ENCODE measurements around the gene RMI2.
"Not testable (repeated sequence)": the region's sequence is repeated elsewhere in the genome, so short reads cannot be mapped to it uniquely, and the experiment has no call there.

RMI2 gene

DNA sequence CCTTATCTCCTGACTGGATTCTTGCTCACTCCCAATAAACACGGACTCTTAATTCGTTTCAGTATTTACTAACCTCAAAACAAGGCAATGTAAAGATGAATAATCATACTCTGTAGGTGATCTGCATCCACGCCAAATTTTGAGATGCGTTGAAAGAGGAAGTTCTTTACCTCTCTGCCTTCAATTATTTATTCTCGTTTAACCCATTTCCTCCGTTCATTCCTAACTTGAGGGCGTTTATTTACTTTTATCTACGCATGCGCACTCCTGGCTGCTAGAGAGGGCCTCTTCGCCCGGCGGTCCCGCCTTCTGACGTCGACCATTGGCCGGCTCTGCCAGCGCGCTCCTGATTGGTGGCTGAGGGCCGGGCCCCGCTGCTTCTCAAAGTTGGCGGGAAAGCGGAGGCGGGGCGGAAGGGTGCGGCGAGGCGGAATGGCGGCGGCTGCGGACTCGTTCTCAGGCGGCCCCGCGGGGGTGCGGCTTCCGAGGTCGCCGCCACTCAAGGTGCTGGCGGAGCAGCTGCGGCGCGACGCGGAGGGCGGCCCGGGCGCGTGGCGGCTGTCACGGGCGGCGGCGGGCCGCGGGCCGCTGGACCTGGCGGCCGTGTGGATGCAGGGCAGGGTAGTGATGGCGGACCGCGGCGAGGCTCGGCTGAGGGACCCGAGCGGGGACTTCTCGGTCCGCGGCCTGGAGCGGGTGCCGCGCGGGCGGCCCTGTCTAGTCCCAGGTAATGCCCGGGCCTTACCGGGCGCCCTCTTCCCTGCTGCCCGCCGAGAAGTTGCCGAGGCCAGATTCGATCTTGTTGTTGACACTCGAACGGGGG lies at the start of gene RMI2:
RMI2 (plus strand) TSS at position 420 of the 823 bp plus-strand sequence; CDS start at position 433, 13 bp downstream.
- peak; percentile 98 for DNase-seq (ENCODE audit: low spot score)

DNA sequence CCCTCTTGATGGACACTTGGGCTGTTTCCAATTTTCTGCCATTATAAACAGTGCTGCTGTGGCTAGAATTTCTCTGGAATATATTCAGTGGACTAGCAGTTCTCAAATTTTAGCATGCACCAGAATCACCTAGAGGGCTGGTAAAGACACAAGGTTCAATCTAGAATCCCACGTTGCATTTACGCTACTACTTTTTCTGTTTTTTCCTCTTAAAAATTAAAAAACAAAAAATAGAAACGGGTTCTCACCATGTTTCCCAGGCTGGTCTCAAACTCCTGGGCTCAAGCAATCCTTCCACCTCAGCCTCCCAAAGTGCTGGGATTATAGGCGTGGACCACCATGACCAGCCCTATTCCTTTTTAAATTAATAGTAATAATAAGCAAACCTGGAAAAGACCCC lies 49.6 kb upstream of the RMI2 start:
- no peak for DNase-seq (ENCODE audit: low spot score)

DNA sequence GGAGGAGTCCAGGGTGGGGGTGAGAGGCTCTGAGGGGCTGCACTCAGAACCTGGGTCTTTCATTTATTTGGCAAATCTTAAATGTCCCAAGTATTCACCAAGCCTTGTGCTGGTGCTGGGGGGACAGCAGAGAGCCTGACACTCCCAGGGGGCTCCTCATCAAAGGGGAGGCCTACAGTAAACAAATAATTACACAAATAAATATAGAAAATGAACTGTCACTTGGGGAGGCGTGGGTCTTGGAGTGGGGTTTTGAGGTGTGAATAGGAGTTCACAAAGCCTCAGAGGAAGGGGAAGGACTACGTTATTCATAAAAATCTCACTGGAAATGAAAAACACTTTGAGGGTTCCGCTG lies 48.9 kb upstream of the RMI2 start:
- no peak for DNase-seq (ENCODE audit: low spot score)

DNA sequence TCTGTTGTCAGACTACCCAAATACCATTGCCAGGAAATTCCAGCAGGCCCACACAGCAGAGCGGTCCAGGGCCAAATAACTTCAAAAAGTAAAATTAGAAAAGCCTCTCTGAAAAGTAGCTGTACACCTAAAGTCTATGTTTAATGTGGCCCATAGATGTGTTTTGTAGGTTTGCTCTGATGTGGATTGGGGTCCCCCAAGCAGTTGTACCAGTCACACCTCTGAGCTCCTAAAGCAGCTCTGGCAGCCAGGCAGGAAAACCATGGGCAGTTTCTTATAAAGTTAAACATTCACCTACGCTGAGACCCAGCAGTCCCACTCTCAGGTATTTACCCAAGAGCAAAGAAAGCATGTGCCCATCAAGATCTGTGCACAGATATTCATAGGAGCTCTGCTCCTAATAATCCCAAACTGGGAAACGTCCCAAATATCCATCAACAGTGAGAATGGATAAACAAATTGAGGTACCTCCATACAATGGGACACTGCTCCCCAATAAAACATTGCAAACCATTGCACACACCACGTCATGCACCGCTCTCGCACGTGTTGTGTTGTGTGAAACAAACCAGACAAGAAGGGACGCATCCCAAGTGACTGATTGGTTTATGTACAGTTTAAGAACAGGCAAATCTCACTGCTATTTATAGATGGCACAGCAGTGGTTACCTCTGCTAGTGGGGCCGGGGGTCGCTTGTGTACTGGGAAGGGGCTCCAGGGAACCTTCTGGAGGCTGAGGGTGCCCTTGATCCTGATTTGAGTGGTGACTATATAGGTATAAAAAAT lies 48.4 kb upstream of the RMI2 start:
- no peak for DNase-seq (ENCODE audit: low spot score)

DNA sequence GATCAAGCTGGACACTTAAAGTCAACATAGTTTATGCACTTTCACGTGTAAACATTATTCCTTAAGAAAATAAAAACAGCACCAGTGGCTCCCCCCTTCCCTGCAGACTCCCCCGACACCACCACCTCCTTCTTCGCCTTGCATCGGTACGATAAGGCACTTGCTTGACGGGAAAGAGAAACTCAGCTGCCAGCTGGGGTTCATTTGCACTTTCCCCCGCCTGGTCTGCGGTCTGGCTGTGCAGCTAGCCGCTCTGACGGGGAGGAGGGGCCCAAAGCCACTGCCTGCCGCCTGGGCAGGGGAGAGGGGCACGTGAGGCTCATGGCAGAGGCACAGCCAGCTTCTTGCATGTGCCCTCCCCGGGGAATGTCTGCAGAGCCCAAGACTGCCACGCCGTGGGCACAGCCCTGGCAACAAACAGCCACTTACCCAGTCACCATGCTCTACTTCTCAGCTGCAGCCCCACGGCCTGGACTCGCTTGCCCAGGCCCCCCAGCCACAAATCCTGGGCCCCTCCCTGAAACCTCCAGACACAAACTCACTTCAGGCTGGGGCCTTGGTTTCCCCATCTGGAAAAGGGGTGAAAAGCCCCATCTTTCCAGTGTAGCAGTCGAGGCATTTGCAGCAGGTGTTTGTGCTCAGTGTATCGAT lies 47.6 kb upstream of the RMI2 start:
- DNase-seq (ENCODE audit: low spot score), result no peak

DNA sequence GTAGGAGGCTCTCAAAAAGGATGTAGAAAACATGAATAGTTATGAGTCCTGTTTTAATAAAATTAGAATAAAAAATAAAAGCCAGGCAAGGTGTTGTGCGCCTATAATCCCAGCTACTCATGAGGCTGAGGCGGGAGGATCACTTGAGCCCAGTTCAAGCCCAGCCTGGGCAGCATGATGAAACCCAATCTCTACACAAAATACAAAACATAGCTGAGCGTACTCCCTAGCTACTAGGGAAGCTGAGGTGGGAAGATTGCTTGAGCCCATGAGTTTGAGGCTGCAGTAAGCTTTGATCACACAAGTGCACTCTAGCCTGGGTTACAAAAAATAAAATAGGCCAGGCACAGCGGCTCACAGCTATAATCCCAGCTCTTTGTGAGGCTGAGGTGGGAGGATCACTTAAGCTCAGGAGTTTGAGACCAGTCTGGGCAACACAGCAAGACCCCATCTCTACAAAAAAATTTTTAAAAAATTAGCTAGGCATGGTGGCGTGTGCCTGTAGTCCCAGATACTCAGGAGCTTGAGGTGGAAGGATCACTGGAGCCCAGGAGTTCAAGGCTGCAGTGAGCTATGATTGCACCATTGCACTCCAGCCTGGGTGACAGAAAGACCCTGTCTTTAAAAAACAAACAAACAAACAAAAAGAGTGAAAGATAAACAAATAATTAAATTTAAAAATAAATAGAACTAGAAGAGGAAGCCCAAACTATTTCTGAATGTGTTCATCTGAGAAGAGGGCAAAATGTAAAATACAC lies 46.9 kb upstream of the RMI2 start:
- DNase-seq (ENCODE audit: low spot score), result no peak

DNA sequence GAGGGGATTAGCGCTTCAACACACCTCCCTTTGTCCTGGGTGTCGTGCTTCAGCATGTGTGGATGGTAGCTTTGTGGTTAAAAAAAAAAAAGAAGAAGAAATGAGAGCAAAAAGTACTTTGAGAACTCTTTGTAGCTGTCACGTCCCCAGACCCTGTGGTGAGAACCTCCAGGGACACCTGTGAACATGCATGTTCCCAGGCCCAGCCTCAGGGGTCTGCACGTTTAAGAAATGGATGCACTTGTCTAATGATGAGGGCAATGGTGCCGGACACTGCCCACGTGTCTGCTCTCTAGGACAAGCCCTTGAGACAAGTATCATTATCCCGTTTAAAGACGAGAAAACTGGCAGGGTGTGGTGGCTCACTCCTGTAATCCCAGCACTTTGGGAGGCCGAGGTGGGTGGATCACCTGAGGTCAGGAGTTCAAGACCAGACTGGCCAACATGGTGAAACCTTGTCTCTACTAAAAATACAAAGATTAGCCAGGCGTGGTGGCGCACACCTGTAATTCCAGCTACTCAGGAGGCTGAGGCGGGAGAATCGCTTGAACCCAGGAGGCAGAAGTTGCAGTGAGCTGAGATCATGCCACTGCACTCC lies 46.2 kb upstream of the RMI2 start:
- not testable (repeated sequence) for DNase-seq (ENCODE audit: low spot score)

DNA sequence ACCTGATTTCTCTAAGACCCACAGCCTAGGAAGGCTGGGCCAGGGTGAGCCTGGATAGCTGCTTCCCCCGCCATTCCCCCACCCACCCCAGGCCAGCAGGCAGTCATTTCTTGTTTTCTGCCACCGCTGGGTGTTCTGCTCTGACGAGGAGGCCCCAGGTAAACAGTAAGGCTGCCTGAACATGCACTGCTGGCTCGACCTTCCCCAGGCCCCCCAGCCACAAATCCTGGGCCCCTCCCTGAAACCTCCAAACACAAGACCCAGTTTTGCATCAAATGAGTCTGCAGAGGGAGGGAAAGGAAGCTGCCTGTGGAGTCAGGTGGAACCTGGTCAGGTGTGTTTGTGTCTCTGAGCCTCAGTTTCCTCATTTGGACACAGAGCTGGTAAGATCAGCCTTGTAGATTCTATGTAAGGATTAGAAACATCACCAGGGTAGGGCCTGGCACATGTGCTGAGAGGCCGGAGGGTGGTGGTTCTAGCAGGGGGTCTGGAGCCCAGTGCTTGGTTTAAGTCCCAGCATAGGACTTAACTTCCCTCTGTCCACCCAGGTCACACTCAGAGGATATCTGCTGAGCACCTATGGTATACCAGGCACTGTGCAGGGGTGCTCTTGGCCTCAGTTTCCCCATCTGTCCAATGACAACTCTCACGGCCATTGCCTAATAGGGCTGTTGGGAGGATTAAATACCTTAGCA lies 45.2 kb upstream of the RMI2 start:
- DNase-seq (ENCODE audit: low spot score), result no peak

DNA sequence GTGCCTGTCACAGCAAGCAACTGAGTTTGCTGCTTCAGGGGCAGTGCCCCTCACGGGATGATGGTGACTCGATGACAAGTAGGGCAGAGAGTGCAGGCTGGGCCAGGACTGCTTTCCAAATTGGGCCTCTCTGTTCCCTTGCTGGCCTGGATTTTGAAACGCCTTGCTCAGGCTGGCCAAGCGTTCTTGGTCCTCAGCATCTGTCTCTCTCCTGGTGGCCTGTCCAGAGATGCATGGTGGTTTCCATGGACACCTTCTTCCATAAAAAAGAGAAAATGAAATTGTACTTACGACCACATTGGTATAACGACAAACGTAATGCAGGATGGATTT lies 44.7 kb upstream of the RMI2 start:
- no peak for DNase-seq (ENCODE audit: low spot score)

DNA sequence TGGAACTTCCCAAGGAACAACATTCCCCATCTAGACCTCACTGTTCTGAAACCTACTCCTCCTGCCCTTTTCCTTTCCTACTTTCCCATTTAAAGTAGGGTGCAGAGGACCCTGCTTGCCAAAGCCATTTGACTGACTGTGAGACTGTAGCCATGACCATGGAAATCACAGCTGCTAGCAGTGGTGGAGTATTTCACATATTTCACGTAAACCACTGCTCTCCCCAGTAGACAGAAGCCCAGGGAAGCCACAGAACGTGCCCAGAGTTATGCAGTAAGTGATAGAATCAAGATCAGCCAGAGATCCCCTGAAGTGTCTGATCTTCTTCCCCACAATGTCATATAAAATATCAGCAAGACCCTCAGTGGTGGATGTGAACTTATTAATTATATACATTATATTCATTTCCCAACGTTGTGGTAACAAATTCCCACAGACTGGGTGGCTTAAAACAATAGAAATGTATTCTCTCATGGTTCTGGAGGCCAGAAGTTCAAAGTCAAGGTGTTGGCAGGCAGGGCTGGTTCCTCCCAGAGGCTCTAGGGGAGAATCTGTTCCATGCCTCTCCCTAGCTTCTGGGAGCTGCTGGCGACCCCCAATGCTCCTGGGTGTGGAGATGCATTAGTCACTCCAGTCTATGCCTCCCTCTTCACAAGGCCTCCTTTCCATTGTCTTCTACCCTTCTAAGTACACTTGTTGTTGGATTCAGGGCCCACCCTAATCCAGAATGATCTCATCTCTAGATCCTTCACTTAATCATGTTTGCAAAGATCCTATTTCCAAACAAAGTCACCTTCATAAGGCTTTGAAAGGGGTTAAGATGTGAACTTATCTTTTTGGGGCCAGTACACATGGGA lies 43.4 kb upstream of the RMI2 start:
- DNase-seq (ENCODE audit: low spot score), result no peak

DNA sequence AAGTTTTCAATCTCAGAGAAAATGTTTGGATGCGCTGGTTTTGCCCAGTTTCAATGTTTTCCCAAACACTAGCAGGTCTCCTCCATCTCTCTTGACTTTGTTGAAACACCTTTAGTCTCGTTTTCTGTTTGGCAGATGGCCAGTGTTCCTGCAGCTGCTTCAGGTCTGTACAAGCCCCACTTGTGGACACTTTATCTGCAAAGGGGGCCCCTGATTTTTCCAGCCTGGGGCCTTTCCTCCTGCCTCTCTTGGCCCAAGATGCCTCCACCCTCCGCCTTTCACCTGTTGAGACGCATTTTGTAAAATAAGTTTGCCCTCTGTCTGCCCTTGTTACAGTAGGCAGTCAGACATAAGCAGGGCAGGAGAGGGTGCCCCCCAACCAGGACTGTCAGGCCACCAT lies 42.3 kb upstream of the RMI2 start:
- DNase-seq (ENCODE audit: low spot score), result no peak

DNA sequence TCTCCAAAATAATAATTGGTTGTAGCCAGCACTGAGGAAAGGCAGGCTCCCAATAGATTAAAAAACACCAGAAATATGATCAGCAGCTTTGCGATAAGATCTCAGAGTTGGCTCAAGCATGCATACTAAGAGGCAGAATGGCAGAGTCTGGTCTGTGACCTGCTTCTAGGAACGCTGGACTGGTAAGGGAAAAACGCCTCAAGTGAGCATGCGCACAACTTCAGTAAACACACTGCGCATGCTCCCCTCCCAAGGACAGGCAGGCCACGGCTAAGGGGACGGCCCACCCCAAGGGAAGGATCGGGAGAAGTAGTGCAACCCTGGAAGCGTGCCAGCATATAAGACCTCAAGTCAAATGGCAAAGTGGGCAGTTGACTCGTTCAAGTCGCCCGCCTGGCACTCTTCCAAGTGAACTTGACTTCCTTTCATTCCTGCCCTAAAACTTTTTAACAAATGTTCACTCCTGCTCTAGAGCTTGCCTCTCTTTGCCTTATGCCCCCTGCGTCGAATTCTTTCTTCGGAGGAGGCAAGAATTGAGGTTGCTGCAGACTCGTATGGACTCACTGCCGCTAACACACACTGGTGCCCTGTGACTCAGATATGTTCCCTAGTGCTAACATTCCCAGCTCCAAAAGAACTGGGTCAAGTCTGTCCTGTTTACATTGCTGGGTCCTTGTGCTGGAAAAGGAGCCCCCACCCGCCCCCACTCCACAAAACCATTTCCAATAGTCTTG lies 41.7 kb upstream of the RMI2 start:
- DNase-seq (ENCODE audit: low spot score), result no peak

DNA sequence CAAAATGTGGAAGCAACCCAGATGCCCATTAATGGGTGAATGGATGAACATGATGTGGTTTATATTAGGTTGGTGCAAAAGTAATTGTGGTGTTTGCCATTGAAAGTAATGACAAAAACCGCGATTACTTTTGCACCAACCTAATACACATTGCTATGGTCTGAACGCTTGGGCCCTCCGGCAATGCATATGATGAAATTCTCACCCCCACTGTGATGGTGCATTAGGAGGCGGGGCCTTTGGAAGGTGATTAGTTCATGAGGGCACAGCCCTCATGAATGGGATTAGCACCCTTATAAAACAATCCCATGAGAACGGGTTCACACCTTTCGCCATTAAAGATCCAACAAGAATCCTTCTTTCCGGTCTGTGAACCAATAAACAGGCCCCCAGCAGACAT lies 38.9 kb upstream of the RMI2 start:
- no peak for DNase-seq (ENCODE audit: low spot score)

DNA sequence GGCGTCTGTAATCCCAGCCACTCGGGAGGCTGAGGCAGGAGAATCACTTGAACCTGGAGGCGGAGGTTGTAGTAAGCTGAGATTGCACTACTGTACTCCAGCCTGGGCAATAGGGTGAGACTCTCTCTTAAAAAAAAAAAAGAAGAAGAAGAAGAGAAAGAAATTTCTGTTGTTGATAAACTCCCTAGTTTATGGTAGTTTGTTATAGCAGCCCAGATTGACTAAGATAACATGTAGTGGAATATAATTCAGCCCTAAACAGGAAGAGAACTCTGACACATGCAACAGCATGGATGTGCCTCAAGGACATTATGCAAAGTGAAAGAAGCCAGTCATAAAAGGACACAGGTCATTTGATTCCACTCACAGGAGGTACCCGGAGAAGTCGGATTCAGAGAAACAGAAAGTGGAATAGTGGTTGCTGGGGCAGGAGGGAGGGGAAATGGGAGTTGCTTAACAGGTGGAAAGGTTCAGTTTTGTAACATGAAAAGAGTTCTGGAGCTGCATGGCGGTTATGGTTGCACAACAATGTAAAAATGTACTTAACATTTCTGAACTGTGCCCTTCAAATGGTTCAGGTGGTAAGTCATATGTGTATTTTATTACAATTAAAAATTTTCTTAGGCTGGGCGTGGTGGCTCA lies 38.1 kb upstream of the RMI2 start:
- DNase-seq (ENCODE audit: low spot score), result no peak

DNA sequence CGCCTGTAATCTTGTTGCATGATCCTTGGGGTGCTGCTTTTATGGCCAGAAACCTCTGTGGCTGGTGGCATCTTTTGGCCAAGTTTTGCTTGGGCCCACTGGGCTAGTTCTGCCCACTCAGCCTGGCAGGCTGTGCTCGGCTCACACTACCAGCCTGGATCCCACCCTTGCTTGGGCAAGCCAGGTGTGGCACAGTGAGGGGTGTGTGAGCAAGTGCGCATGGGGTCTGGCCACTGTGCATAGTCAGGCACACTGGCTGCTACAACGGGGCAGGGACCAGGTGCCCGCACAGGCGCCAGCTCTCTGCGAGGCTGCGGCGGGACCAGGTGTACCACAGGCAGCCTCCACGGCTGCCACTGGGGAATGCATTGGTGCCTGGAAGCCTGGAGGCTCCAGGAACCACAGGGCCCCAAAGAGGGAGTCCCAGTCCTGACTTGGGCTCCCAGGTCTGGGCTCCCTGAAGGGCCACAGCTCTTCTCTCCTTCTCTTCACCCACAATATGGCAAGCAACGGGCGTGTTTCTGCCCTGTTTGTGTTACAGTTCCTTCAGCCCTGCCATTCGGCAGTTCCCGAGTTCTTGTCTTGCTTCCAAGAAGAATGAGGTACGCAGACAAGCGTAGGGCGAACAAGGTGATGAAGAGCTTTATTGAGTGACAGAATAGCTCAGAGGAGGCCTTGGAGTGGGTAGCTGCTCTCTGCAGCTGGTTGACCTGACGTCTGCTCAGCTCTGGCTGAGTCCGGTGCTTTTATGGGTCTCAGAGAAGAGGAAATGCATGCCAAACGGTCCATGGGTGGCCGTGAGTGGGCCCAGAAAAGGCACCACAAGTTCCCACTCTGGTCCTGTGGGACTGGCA lies 37.4 kb upstream of the RMI2 start:
- no peak for DNase-seq (ENCODE audit: low spot score)

DNA sequence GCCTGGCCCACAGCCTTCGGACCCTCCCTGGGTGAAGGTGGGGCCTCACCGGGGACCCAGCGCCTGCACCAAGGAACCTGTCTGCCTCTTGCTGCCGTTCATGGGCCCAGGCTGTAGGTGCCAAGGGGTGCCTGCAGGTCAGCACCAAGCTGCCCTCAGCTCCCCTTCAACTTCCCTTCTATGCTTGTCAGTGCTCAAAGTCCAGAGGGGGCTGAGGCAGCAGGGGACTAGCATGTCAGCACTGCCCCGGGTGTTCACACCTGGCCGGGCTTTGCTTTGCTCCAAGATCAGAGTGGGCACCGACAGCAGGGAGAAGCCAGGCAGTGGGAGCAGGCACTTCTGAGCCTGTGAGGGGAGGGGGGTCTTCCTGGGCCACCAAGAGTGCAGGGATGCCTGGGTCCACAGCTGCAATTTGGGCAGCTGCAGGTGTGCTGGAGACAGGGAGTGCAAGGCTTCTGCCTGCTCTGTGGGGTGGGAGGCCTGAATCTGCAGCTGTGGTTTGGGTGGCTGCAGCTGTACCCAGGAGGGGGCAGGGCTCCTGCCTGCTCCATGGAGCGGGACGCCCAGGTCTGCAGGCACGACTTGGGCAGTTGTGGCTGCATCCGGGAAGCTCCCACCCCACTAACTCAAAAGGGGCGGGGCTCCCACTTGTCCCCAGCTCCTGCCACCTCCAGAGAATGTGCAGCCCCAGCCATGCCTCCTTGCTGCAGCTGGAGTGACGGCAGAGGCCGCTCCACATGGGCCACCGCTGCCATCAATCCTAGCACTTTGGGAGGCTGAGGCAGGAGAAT lies 36.6 kb upstream of the RMI2 start:
- no peak for DNase-seq (ENCODE audit: low spot score)

DNA sequence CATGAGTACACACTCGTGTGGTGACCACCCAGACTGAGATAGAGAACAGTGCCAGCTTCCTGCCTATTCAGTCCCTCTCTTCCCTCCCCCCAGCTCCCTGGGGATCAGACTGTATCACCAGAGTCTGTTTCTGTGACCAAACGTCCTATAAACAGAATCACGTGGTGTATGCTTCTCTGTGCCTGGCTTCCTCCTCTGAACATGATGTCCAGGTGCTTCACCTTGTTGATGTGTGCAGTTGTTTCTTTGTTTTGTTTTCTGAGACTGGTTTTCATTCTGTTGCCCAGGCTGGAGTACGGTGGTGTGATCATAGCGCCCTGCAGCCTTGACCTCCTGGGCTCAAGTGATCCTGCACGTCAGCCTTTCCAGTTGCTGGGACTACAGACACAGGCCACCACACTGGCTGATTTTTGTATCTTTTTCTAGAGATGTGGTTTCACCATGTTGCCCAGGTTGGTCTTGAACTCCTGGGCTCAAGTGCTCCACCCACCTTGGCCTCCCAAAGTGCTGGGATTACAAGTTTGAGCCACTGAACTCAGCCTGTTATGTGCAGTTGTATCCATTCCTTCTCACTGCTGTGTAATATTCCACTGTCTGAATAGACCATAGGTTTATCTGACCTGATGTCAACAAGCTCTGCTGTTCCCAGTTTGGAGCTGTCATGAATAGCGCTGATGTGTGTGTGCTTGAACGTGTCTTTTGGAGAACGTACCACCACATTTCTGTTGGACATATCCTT lies 35.2 kb upstream of the RMI2 start:
- DNase-seq (ENCODE audit: low spot score), result no peak

All from LoVo (cell line).